Fibroblast of lung (primary cell): ENCODE measurements around the gene KRTAP5-3. TPM values are rescaled to one million over a fixed set of nuclear protein-coding genes. Genes with fewer than 3 reads are reported as not detected.

ENCODE experiments used
- DNase-seq, 2 donors: peaks; one replicate each; pipeline versions ENCODE4 v3.0.0 to v3.0.0-alpha.2; 2010; ENCODE audit warnings: low read depth in 2 of 2
- H2AFZ ChIP-seq: 2 replicates; pipeline ENCODE4 v1.5.1; 2012; ENCODE audit warnings: low read length, control low read depth, inconsistent platforms
- H3K27ac ChIP-seq: 2 replicates; pipeline ENCODE4 v1.5.1; 2011; ENCODE audit warnings: low read length, control low read depth; ENCODE audit not compliant: insufficient read depth
- H3K27me3 ChIP-seq: 2 replicates; pipeline ENCODE4 v1.5.1; 2011; ENCODE audit warnings: mild to moderate bottlenecking, low read length; ENCODE audit not compliant: control insufficient read depth, insufficient read depth
- H3K36me3 ChIP-seq: 2 replicates; pipeline ENCODE4 v1.5.1; 2011; ENCODE audit warnings: low read length; ENCODE audit not compliant: control insufficient read depth, insufficient read depth
- H3K4me1 ChIP-seq: 2 replicates; pipeline ENCODE4 v1.5.1; 2011; ENCODE audit warnings: low read length; ENCODE audit not compliant: control insufficient read depth, insufficient read depth; ENCODE audit errors: extremely low read depth
- H3K4me2 ChIP-seq: 2 replicates; pipeline ENCODE4 v1.5.1; 2011; ENCODE audit warnings: low read length, control low read depth; ENCODE audit not compliant: insufficient read depth; ENCODE audit errors: extremely low read depth
- H3K4me3 ChIP-seq, 4 experiments: fragments of 200-600 bp in 1 of 4; sonication (generic) in 1 of 4; replicated peaks in 1 of 4; 2 replicates each; pipeline ENCODE4 v1.5.1; 2011 to 2016; ENCODE audit warnings: low read length in 4 of 4, low read depth in 3 of 4, mild to moderate bottlenecking in 3 of 4, control low read depth in 2 of 4, inconsistent platforms in 1 of 4, mixed read lengths in 1 of 4; ENCODE audit not compliant: insufficient read depth in 1 of 4; ENCODE audit errors: control extremely low read depth in 1 of 4
- H3K79me2 ChIP-seq: 2 replicates; pipeline ENCODE4 v1.5.1; 2012; ENCODE audit warnings: mild to moderate bottlenecking, low read length, inconsistent platforms; ENCODE audit not compliant: control insufficient read depth, insufficient read depth
- H3K9ac ChIP-seq: 2 replicates; pipeline ENCODE4 v1.5.1; 2011; ENCODE audit warnings: mild to moderate bottlenecking, low read length, control low read depth; ENCODE audit not compliant: insufficient read depth
- H3K9me3 ChIP-seq: 2 replicates; pipeline ENCODE4 v1.5.1; 2012; ENCODE audit warnings: low read depth, low read length; ENCODE audit not compliant: control insufficient read depth, insufficient read depth
- H4K20me1 ChIP-seq: 2 replicates; pipeline ENCODE4 v1.5.1; 2011; ENCODE audit warnings: low read length; ENCODE audit not compliant: control insufficient read depth, insufficient read depth; ENCODE audit errors: extremely low read depth
- EZH2 ChIP-seq: IDR thresholded peaks from 2 replicates; pipeline ENCODE4 v1.5.1; 2012; ENCODE audit warnings: low read length, control low read depth, mild to moderate bottlenecking; ENCODE audit errors: missing control alignments
- polyA plus RNA-seq, 2 donors: library from polyadenylated mRNA; depleted of rRNA in 1 of 2; stranded (reverse) in 1 of 2; unstranded in 1 of 2; fragments of >200 nt; gene quantifications; 2 replicates each; pipeline ENCODE4 v1.2.1, GENCODE V29; 2011 to 2012; ENCODE audit warnings: missing spikeins in 1 of 2
- total RNA-seq: library from RNA; depleted of rRNA; stranded (reverse); fragments of >200 nt; gene quantifications from 2 replicates; pipeline ENCODE4 v1.2.1, GENCODE V29; 2014
- TF ChIP-seq, protein P1 (sequence below), 2 donors: IDR thresholded peaks in 1 of 2; conservative IDR thresholded peaks in 1 of 2; 1 replicate in 1 of 2; 2 replicates in 1 of 2; pipeline ENCODE4 v1.5.1; 2011 to 2012; ENCODE audit warnings: low read length in 2 of 2, control low read depth in 1 of 2, inconsistent platforms in 1 of 2, low read depth in 1 of 2, mild to moderate bottlenecking in 1 of 2

The KRTAP5-3 gene
- total and polyA plus RNA-seq, 2 donors (not counting 1 experiment from before 2014, with no cell fraction given) = not detected

GRCh38 chr11:1558775-1559110 lies 49.5 kb downstream of the KRTAP5-3 start:
- Histone ChIP-seq H3K4me2 (no peak overlapping the region), H4K20me1 (no peaks in the 10 kb centered on the region), H2AFZ (no peak overlapping the region), H3K9ac (peak overlapping the region; percentile 16), H3K4me3 (no peak overlapping the region), H3K4me1 (peaks cover 5% of the 10 kb centered on the region), H3K9me3 (no peaks in the 10 kb centered on the region), H3K27ac (no peak overlapping the region), H3K36me3 (no peaks in the 10 kb centered on the region), H3K79me2 (no peaks in the 10 kb centered on the region), H3K27me3 (no peaks in the 10 kb centered on the region)
- no peak for TF ChIP-seq EZH2
- TF ChIP-seq, protein P1, sequence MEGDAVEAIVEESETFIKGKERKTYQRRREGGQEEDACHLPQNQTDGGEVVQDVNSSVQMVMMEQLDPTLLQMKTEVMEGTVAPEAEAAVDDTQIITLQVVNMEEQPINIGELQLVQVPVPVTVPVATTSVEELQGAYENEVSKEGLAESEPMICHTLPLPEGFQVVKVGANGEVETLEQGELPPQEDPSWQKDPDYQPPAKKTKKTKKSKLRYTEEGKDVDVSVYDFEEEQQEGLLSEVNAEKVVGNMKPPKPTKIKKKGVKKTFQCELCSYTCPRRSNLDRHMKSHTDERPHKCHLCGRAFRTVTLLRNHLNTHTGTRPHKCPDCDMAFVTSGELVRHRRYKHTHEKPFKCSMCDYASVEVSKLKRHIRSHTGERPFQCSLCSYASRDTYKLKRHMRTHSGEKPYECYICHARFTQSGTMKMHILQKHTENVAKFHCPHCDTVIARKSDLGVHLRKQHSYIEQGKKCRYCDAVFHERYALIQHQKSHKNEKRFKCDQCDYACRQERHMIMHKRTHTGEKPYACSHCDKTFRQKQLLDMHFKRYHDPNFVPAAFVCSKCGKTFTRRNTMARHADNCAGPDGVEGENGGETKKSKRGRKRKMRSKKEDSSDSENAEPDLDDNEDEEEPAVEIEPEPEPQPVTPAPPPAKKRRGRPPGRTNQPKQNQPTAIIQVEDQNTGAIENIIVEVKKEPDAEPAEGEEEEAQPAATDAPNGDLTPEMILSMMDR (conservative IDR thresholded peaks at IDR 0.05 in 1 of 2, IDR thresholded peaks at IDR 0.05 in 1 of 2; ENCODE audit: low read depth in 1 of 2, low read length in 2 of 2) = no peak
- no peak for DNase-seq

- peaks cover 5% of the 10 kb centered on the region for H3K4me1 ChIP-seq
- TF ChIP-seq EZH2 = no peak
- TF ChIP-seq, protein P1 (conservative IDR thresholded peaks at IDR 0.05 in 1 of 2, IDR thresholded peaks at IDR 0.05 in 1 of 2; ENCODE audit: low read depth in 1 of 2, low read length in 2 of 2) = no peak
- no peaks in the 10 kb centered on the region for H3K36me3 ChIP-seq
- H3K9me3 ChIP-seq = no peaks in the 10 kb centered on the region
- H2AFZ ChIP-seq = no peak overlapping the region
- no peaks in the 10 kb centered on the region for H3K79me2 ChIP-seq
- H3K4me3 ChIP-seq = no peak overlapping the region
- H4K20me1 ChIP-seq = no peaks in the 10 kb centered on the region
- no peaks in the 10 kb centered on the region for H3K27me3 ChIP-seq
- H3K4me2 ChIP-seq = peak overlapping the region; percentile 25
- DNase-seq = peak; percentile 82 to 85
- no peak overlapping the region for H3K27ac ChIP-seq
- peak overlapping the region; percentile 23 for H3K9ac ChIP-seq
Measured at GRCh38 chr11:1557904-1558774, 50.1 kb downstream of the KRTAP5-3 start.

Other genes with a start within 250 kb of the KRTAP5-3 start
- gene BRSK2, start 218.5 kb downstream of the KRTAP5-3 start, total RNA-seq = 0.26 and 0.33 TPM in 2 replicates
- gene BRSK2, start 218.5 kb downstream of the KRTAP5-3 start, polyA plus RNA-seq = 0.05 and 0.11 TPM in 2 replicates
- 29.3 and 30.1 TPM in 2 replicates for gene MOB2, start 121.7 kb downstream of the KRTAP5-3 start, total RNA-seq
- gene MOB2, start 121.7 kb downstream of the KRTAP5-3 start, polyA plus RNA-seq = 13.1 and 17.1 TPM in 2 replicates
- gene DUSP8, start 36.2 kb downstream of the KRTAP5-3 start, total RNA-seq = 0.51 and 0.66 TPM in 2 replicates
- 0.62 and 1.6 TPM in 2 replicates for gene DUSP8, start 36.2 kb downstream of the KRTAP5-3 start, polyA plus RNA-seq
- not detected in 2 replicates for gene KRTAP5-1, start 23.2 kb downstream of the KRTAP5-3 start, total RNA-seq
- gene KRTAP5-1, start 23.2 kb downstream of the KRTAP5-3 start, polyA plus RNA-seq = not detected in 2 replicates
- gene KRTAP5-2, start 10.2 kb downstream of the KRTAP5-3 start, total RNA-seq = not detected in 2 replicates
- gene KRTAP5-2, start 10.2 kb downstream of the KRTAP5-3 start, polyA plus RNA-seq = not detected in 2 replicates
- not detected in 2 replicates for gene KRTAP5-4, start 13.7 kb upstream of the KRTAP5-3 start, total RNA-seq
- gene KRTAP5-4, start 13.7 kb upstream of the KRTAP5-3 start, polyA plus RNA-seq = not detected in 2 replicates
- not detected in 2 replicates for gene KRTAP5-5, start 21.3 kb upstream of the KRTAP5-3 start, total RNA-seq
- not detected in 2 replicates for gene KRTAP5-5, start 21.3 kb upstream of the KRTAP5-3 start, polyA plus RNA-seq
- gene KRTAP5-6, start 88.7 kb upstream of the KRTAP5-3 start, total RNA-seq = not detected in 2 replicates
- gene KRTAP5-6, start 88.7 kb upstream of the KRTAP5-3 start, polyA plus RNA-seq = not detected in 2 replicates
- 0.26 and 0.50 TPM in 2 replicates for gene IFITM10, start 142.1 kb upstream of the KRTAP5-3 start, total RNA-seq
- 0.05 and 0.15 TPM in 2 replicates for gene IFITM10, start 142.1 kb upstream of the KRTAP5-3 start, polyA plus RNA-seq
- 198 and 253 TPM in 2 replicates for gene CTSD, start 155.5 kb upstream of the KRTAP5-3 start, total RNA-seq
- 120 and 135 TPM in 2 replicates for gene CTSD, start 155.5 kb upstream of the KRTAP5-3 start, polyA plus RNA-seq
- not detected in 2 replicates for gene SYT8, start 226.5 kb upstream of the KRTAP5-3 start, total RNA-seq
- gene SYT8, start 226.5 kb upstream of the KRTAP5-3 start, polyA plus RNA-seq = not detected in 2 replicates
- gene TNNI2, start 230.5 kb upstream of the KRTAP5-3 start, total RNA-seq = not detected in 2 replicates
- gene TNNI2, start 230.5 kb upstream of the KRTAP5-3 start, polyA plus RNA-seq = not detected in 2 replicates
- 1.8 and 6.7 TPM in 2 replicates for gene LSP1, start 244.6 kb upstream of the KRTAP5-3 start, total RNA-seq
- gene LSP1, start 244.6 kb upstream of the KRTAP5-3 start, polyA plus RNA-seq = 0.19 and 1.3 TPM in 2 replicates